Loucy (cell line): ENCODE measurements around the gene ZNF576.

ENCODE experiments used
- H2AFZ ChIP-seq: fragments of 200-600 bp; sonication (generic); 2 replicates; pipeline ENCODE4 v1.6.0; 2016; ENCODE audit warnings: antibody characterized with exemption, mild to moderate bottlenecking, low read length, moderate library complexity
- H3F3A ChIP-seq: fragments of 200-600 bp; 2 replicates; pipeline ENCODE4 v1.6.0; 2016; ENCODE audit warnings: antibody characterized with exemption, low read depth, mild to moderate bottlenecking
- H3K27me3 ChIP-seq: fragments of 200-600 bp; sonication (generic); 2 replicates; pipeline ENCODE4 v1.6.1; 2014; ENCODE audit warnings: low read length, mild to moderate bottlenecking; ENCODE audit not compliant: insufficient read depth, poor library complexity, severe bottlenecking
- H3K36me3 ChIP-seq: fragments of 200-600 bp; sonication (generic); 2 replicates; pipeline ENCODE4 v1.6.1; 2016; ENCODE audit warnings: low read length; ENCODE audit not compliant: insufficient read depth
- H3K4me1 ChIP-seq: fragments of 200-600 bp; sonication (generic); 2 replicates; pipeline ENCODE4 v1.5.1; 2014; ENCODE audit warnings: low read length, mild to moderate bottlenecking; ENCODE audit not compliant: insufficient read depth, poor library complexity, severe bottlenecking
- H3K4me2 ChIP-seq: fragments of 200-600 bp; sonication (generic); 2 replicates; pipeline ENCODE4 v1.6.0; 2014; ENCODE audit warnings: antibody characterized with exemption, low read length, low read depth, mild to moderate bottlenecking; ENCODE audit not compliant: poor library complexity, severe bottlenecking
- H3K4me3 ChIP-seq: fragments of 200-600 bp; sonication (generic); 2 replicates; pipeline ENCODE4 v1.5.1; 2014; ENCODE audit warnings: low read length, mild to moderate bottlenecking, mixed read lengths; ENCODE audit not compliant: poor library complexity, severe bottlenecking
- H3K79me2 ChIP-seq: fragments of 200-600 bp; sonication (generic); 2 replicates; pipeline ENCODE4 v1.6.1; 2014; ENCODE audit warnings: low read length; ENCODE audit not compliant: insufficient read depth
- H3K9ac ChIP-seq: fragments of 200-600 bp; sonication (generic); 2 replicates; pipeline ENCODE4 v1.6.0; 2014; ENCODE audit warnings: mild to moderate bottlenecking, low read depth, low read length, moderate library complexity; ENCODE audit not compliant: poor library complexity, severe bottlenecking
- H3K9me2 ChIP-seq: fragments of 200-600 bp; sonication (generic); replicated peaks from 2 replicates; pipeline ENCODE4 v1.6.1; 2016; ENCODE audit warnings: low read depth, low read length, mixed read lengths
- H3K9me3 ChIP-seq: fragments of 200-600 bp; sonication (generic); 2 replicates; pipeline ENCODE4 v1.6.1; 2014; ENCODE audit warnings: mild to moderate bottlenecking, antibody characterized with exemption, low read length, low read depth; ENCODE audit not compliant: insufficient read depth
- H4K20me1 ChIP-seq: fragments of 200-600 bp; sonication (generic); 2 replicates; pipeline ENCODE4 v1.6.0; 2014; ENCODE audit warnings: antibody characterized with exemption, low read length, mild to moderate bottlenecking; ENCODE audit not compliant: insufficient read depth, poor library complexity, severe bottlenecking
- EZH2phosphoT487 ChIP-seq: fragments of 200-600 bp; IDR thresholded peaks from 2 replicates; pipeline ENCODE4 v1.6.1; 2018; ENCODE audit warnings: antibody characterized with exemption, mild to moderate bottlenecking, moderate library complexity, borderline replicate concordance
- TF ChIP-seq, protein P1 (sequence below): fragments of 200-600 bp; sonication (generic); conservative IDR thresholded peaks from 2 replicates; pipeline ENCODE4 v1.5.1; 2014; ENCODE audit warnings: mild to moderate bottlenecking, antibody characterized with exemption, low read length

Gene ZNF576

DNA sequence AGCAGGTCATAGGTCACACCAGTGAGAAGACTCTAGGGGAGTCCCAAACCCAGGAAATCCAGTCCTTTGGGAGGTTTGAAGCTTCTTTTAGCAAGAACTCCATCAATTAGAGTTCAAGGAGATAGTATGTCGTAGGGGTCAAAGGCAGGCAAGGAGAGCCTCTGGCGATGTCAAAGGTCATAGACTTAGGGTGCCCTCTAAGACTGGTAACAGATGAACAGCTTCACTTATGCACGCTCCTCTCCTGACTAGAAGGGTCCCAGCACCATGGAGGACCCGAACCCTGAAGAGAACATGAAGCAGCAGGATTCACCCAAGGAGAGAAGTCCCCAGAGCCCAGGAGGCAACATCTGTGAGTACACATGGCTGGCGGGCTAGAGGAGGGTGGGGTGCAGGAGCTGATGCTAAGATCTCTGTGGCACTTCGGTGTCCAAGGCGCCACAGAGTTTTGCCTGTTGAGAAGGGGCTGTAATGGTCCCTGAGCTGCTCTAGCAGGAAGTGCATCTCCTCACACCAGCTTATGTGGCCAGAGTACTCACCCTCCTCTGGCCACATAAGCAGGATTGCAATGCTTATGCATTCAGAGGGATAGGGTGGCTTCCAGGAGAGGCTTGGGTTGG, 557 bp downstream of the ZNF576 start:
- Histone ChIP-seq H3K79me2 (peaks cover 63% of the 10 kb centered on the region), H3K9me2 (no peaks in the 10 kb centered on the region), H3K9me3 (no peaks in the 10 kb centered on the region), H4K20me1 (peaks cover 11% of the 10 kb centered on the region), H3K4me1 (peaks cover 27% of the 10 kb centered on the region), H2AFZ (peak overlapping the region; percentile 66; the same call in 1 of the 2 replicates), H3K4me2 (peak overlapping the region; percentile 93), H3K9ac (peak overlapping the region; percentile 86), H3K4me3 (peak overlapping the region; percentile 96), H3K36me3 (peaks cover 29% of the 10 kb centered on the region; the same call in 1 of the 2 replicates), H3F3A (no peaks in the 10 kb centered on the region), H3K27me3 (no peaks in the 10 kb centered on the region)
- TF ChIP-seq, protein P1, sequence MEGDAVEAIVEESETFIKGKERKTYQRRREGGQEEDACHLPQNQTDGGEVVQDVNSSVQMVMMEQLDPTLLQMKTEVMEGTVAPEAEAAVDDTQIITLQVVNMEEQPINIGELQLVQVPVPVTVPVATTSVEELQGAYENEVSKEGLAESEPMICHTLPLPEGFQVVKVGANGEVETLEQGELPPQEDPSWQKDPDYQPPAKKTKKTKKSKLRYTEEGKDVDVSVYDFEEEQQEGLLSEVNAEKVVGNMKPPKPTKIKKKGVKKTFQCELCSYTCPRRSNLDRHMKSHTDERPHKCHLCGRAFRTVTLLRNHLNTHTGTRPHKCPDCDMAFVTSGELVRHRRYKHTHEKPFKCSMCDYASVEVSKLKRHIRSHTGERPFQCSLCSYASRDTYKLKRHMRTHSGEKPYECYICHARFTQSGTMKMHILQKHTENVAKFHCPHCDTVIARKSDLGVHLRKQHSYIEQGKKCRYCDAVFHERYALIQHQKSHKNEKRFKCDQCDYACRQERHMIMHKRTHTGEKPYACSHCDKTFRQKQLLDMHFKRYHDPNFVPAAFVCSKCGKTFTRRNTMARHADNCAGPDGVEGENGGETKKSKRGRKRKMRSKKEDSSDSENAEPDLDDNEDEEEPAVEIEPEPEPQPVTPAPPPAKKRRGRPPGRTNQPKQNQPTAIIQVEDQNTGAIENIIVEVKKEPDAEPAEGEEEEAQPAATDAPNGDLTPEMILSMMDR = no peak
- TF ChIP-seq EZH2phosphoT487 = no peak

DNA sequence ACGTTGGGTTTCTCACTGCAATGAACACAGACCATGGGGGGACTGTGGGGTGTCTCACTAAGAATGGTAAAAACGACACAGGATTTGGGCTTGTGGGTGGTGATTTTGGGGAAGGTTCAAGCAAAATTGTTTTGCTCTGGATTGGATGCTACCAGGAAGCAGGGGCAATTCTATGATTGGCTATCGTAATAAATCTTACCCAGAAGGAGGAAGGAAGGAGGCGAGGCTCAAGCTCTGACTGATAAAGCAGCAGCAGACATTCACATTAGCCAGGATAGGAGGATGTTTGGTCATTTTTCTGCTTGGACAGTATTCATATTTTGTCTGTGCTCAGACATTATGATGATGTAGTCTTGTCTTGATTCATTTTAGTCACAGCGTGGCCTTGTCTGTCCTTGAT, 1.5 kb downstream of the ZNF576 start:
- Histone ChIP-seq H3K27me3 (no peaks in the 10 kb centered on the region), H3K9ac (peak overlapping the region; percentile 86), H3K9me2 (no peaks in the 10 kb centered on the region), H3K79me2 (peaks cover 60% of the 10 kb centered on the region), H2AFZ (no peak overlapping the region), H3K9me3 (no peaks in the 10 kb centered on the region), H3K36me3 (peaks cover 30% of the 10 kb centered on the region; the same call in 1 of the 2 replicates), H4K20me1 (peaks cover 11% of the 10 kb centered on the region), H3K4me1 (peaks cover 27% of the 10 kb centered on the region), H3K4me2 (peak overlapping the region; percentile 93), H3K4me3 (peak overlapping the region; percentile 96), H3F3A (no peaks in the 10 kb centered on the region)
- TF ChIP-seq, protein P1 = no peak
- TF ChIP-seq EZH2phosphoT487 = no peak

- peaks cover 52% of the 10 kb centered on the region for H3K79me2 ChIP-seq
- H3K9me2 ChIP-seq = no peaks in the 10 kb centered on the region
- peaks cover 27% of the 10 kb centered on the region for H3K4me1 ChIP-seq
- H2AFZ ChIP-seq = no peak overlapping the region
- H4K20me1 ChIP-seq = peaks cover 9% of the 10 kb centered on the region
- H3F3A ChIP-seq = no peaks in the 10 kb centered on the region
- H3K9ac ChIP-seq = no peak overlapping the region
- H3K36me3 ChIP-seq = peaks cover 29% of the 10 kb centered on the region; the same call in 1 of the 2 replicates
- H3K27me3 ChIP-seq = no peaks in the 10 kb centered on the region
- TF ChIP-seq, protein P1 = no peak
- TF ChIP-seq EZH2phosphoT487 = no peak
- no peaks in the 10 kb centered on the region for H3K9me3 ChIP-seq
- peak overlapping the region; percentile 93 for H3K4me2 ChIP-seq
- peak overlapping the region; percentile 96 for H3K4me3 ChIP-seq
Observed at GRCh38 chr19:43598445-43599240, 2.2 kb downstream of the ZNF576 start.
